Kidney capillary endothelial cell (primary cell): ENCODE data around the gene ZBTB4.
"Not testable (repeated sequence)": the region's sequence is repeated elsewhere in the genome, so short reads cannot be mapped to it uniquely, and the experiment has no call there.

Source experiments
- DNase-seq: peaks from one replicate; pipeline ENCODE4 v3.0.0-alpha.2; 2018; ENCODE audit warnings: low spot score

The ZBTB4 gene

GRCh38 chr17:7495906-7496434 lies 16.5 kb upstream of the ZBTB4 start:
- DNase-seq, result no peak

GRCh38 chr17:7493941-7494340 lies 14.5 kb upstream of the ZBTB4 start:
- DNase-seq, result no peak

- no peak for DNase-seq
These were observed 12.2 kb upstream of the ZBTB4 start for GRCh38 chr17:7491583-7491982.

GRCh38 chr17:7490144-7490543 lies 10.7 kb upstream of the ZBTB4 start:
- DNase-seq, result no peak

GRCh38 chr17:7486181-7486580 lies 6.8 kb upstream of the ZBTB4 start:
- DNase-seq, result no peak

- no peak for DNase-seq
These were observed 5.5 kb upstream of the ZBTB4 start for GRCh38 chr17:7484919-7485377.

GRCh38 chr17:7484067-7484918 lies 4.9 kb upstream of the ZBTB4 start, which contains the start of gene POLR2A:
TSS of gene POLR2A (plus strand) at chr17:7484366.
- peak; percentile 96 for DNase-seq

GRCh38 chr17:7483255-7484066 lies 4.0 kb upstream of the ZBTB4 start:
- DNase-seq, result peak; percentile 87

- DNase-seq, result not testable (repeated sequence)
These were observed 3.3 kb upstream of the ZBTB4 start for GRCh38 chr17:7482742-7483088.

GRCh38 chr17:7481842-7482741 lies 2.7 kb upstream of the ZBTB4 start:
- not testable (repeated sequence) for DNase-seq

GRCh38 chr17:7481275-7481674 lies 1.8 kb upstream of the ZBTB4 start, which contains the start of gene SLC35G6:
TSS of gene SLC35G6 (plus strand) at chr17:7481446. CDS start at chr17:7481517, 71 bp downstream.
- DNase-seq, result not testable (repeated sequence)

- no peak for DNase-seq
These were observed 606 bp upstream of the ZBTB4 start for GRCh38 chr17:7480089-7480384.

GRCh38 chr17:7478276-7479212 lies 887 bp downstream of the ZBTB4 start:
- no peak for DNase-seq

- no peak for DNase-seq
These were observed 1.8 kb downstream of the ZBTB4 start for GRCh38 chr17:7477392-7478275.

GRCh38 chr17:7476951-7477350 lies 2.5 kb downstream of the ZBTB4 start:
- no peak for DNase-seq

- DNase-seq, result no peak
These were observed 2.9 kb downstream of the ZBTB4 start for GRCh38 chr17:7476494-7476893.

GRCh38 chr17:7475764-7476422 lies 3.5 kb downstream of the ZBTB4 start:
- DNase-seq, result no peak

- not testable (repeated sequence) for DNase-seq
These were observed 4.7 kb downstream of the ZBTB4 start for GRCh38 chr17:7474767-7475166.

- no peak for DNase-seq
These were observed 7.7 kb downstream of the ZBTB4 start for GRCh38 chr17:7471729-7472128.
